Measurements from ENCODE around the gene GFER. TPM values are rescaled to one million over a fixed set of nuclear protein-coding genes. Genes with fewer than 3 reads are reported as not detected.
A peak's percentile ranks its signal among the peaks of the same experiment; 100 is the strongest.

Gene GFER
- total RNA-seq, 1 experiment from 2014 or later, result 26.2 TPM

GRCh38 chr16:1958715-1959268 lies 25.2 kb upstream of the GFER start:
- DNase-seq (ENCODE audit: low spot score), result no peak
- no peaks in the 10 kb centered on the region for H3K9me3 ChIP-seq (ENCODE audit: low read depth, low read length, poor library complexity, severe bottlenecking)
- peak overlapping the region; percentile 88 for H3K4me3 ChIP-seq (ENCODE audit: low read depth, low read length, poor library complexity, severe bottlenecking)
- no peak overlapping the region for H3K27ac ChIP-seq (ENCODE audit: low read depth, low read length, poor library complexity, severe bottlenecking)
- H3K36me3 ChIP-seq (ENCODE audit: insufficient read depth, low read length, poor library complexity, severe bottlenecking), result peaks cover 23% of the 10 kb centered on the region
- CTCF ChIA-PET, result no interaction called here
- H3K4me1 ChIP-seq (ENCODE audit: insufficient read depth, low read length, poor library complexity, severe bottlenecking), result peaks cover 16% of the 10 kb centered on the region
- H3K27me3 ChIP-seq (replicated peaks; ENCODE audit: insufficient read depth, low read depth, low read length, poor library complexity), result no peaks in the 10 kb centered on the region
- intact Hi-C loops (cut with micrococcal nuclease; ENCODE audit: unreplicated experiment), result no loop called here
- no peak for TF ChIP-seq CTCF (conservative IDR thresholded peaks at IDR 0.05; ENCODE audit: low read depth, low read length)
- no peak for TF ChIP-seq EZH2 (IDR thresholded peaks at IDR 0.05; ENCODE audit: borderline replicate concordance, low read depth, low read length, poor library complexity, severe bottlenecking)
- no TSS peak for BruUV-seq (replicated peaks)
- POLR2A ChIA-PET (ENCODE audit: low non-redundant PET), result no interaction called here

- H3K27me3 ChIP-seq (replicated peaks; ENCODE audit: insufficient read depth, low read depth, low read length, poor library complexity), result no peaks in the 10 kb centered on the region
Measured at GRCh38 chr16:1959269-1960039, 24.5 kb upstream of the GFER start, which contains the start of gene NDUFB10. TSS of gene NDUFB10 (plus strand) at chr16:1959538. CDS start at chr16:1959625, 87 bp downstream.

More at GRCh38 chr16:1959269-1960039, 24.5 kb upstream of the GFER start, which contains the start of gene NDUFB10:
- H3K4me3 ChIP-seq (ENCODE audit: low read depth, low read length, poor library complexity, severe bottlenecking), result peak within 1 kb of the TSS; percentile 88
- H3K4me1 ChIP-seq (ENCODE audit: insufficient read depth, low read length, poor library complexity, severe bottlenecking), result peaks cover 16% of the 10 kb centered on the region
- BruUV-seq (replicated peaks), result no TSS peak
- TF ChIP-seq EZH2 (IDR thresholded peaks at IDR 0.05; ENCODE audit: borderline replicate concordance, low read depth, low read length, poor library complexity, severe bottlenecking) (no peak), CTCF (conservative IDR thresholded peaks at IDR 0.05; ENCODE audit: low read depth, low read length) (peak; percentile 59)
- peak within 1 kb of the TSS; percentile 86 for H3K27ac ChIP-seq (ENCODE audit: low read depth, low read length, poor library complexity, severe bottlenecking)
- intact Hi-C loops (cut with micrococcal nuclease; ENCODE audit: unreplicated experiment), result no loop called here
- CTCF ChIA-PET, result no interaction called here
- POLR2A ChIA-PET (ENCODE audit: low non-redundant PET), result no interaction called here
- peaks cover 27% of the 10 kb centered on the region for H3K36me3 ChIP-seq (ENCODE audit: insufficient read depth, low read length, poor library complexity, severe bottlenecking)
- peak; percentile 91 for DNase-seq (ENCODE audit: low spot score)
- no peaks in the 10 kb centered on the region for H3K9me3 ChIP-seq (ENCODE audit: low read depth, low read length, poor library complexity, severe bottlenecking)
